ENCODE results near the gene RAB30.

DNA sequence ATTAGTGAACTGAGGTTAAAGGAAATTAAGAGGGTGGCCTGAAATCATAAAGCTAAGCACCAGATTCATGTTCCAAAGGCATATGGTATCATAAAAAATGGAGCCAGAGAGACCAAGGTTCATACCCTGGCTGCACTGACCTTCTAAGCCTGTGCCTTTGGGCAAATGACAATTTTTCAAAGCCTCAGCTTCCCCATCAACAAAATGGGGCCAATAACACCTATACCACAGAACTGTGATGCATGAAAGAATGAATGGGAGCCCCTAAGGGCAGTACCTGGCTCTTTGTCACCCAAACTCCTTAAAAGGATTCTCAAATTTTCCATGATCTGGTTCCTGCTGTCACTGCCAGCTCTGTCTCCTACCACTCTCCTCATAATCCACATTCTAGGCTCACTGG lies 72.5 kb downstream of the RAB30 start:
- TF ChIP-seq POLR2A (IDR thresholded peaks at IDR 0.05), result no peak
- TF ChIP-seq, protein P1, sequence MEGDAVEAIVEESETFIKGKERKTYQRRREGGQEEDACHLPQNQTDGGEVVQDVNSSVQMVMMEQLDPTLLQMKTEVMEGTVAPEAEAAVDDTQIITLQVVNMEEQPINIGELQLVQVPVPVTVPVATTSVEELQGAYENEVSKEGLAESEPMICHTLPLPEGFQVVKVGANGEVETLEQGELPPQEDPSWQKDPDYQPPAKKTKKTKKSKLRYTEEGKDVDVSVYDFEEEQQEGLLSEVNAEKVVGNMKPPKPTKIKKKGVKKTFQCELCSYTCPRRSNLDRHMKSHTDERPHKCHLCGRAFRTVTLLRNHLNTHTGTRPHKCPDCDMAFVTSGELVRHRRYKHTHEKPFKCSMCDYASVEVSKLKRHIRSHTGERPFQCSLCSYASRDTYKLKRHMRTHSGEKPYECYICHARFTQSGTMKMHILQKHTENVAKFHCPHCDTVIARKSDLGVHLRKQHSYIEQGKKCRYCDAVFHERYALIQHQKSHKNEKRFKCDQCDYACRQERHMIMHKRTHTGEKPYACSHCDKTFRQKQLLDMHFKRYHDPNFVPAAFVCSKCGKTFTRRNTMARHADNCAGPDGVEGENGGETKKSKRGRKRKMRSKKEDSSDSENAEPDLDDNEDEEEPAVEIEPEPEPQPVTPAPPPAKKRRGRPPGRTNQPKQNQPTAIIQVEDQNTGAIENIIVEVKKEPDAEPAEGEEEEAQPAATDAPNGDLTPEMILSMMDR (IDR thresholded peaks at IDR 0.05), result no peak
